Neural cell (in vitro differentiated cells): ENCODE data around the gene CLCNKA. TPM values are rescaled to one million over a fixed set of nuclear protein-coding genes. Genes with fewer than 3 reads are reported as not detected.
"Not testable (repeated sequence)": the region's sequence is repeated elsewhere in the genome, so short reads cannot be mapped to it uniquely, and the experiment has no call there.

ENCODE experiments used
- H2AFZ ChIP-seq: fragments of 200-600, 300-800 bp; sonication (generic), shearing (Covaris generic); 2 replicates; pipeline ENCODE4 v1.6.0; 2014; ENCODE audit warnings: low read depth, mild to moderate bottlenecking, antibody characterized with exemption, low read length, moderate library complexity
- H3F3A ChIP-seq: fragments of 200-600 bp; shearing (Covaris generic); 2 replicates; pipeline ENCODE4 v1.6.1; 2016; ENCODE audit warnings: mild to moderate bottlenecking, moderate library complexity, mixed read lengths, antibody characterized with exemption, low read length; ENCODE audit not compliant: insufficient read depth, poor library complexity, severe bottlenecking
- H3K27ac ChIP-seq: fragments of 200-600, 300-800 bp; sonication (generic), shearing (Covaris generic); 2 replicates; pipeline ENCODE4 v1.5.1; 2014; ENCODE audit warnings: mild to moderate bottlenecking, low read length, moderate library complexity
- H3K27me3 ChIP-seq: fragments of 300-800, 200-600 bp; sonication (generic), shearing (Covaris generic); 2 replicates; pipeline ENCODE4 v1.6.0; 2014; ENCODE audit warnings: mild to moderate bottlenecking, low read depth, low read length, moderate library complexity; ENCODE audit not compliant: insufficient read depth
- H3K36me3 ChIP-seq: fragments of 300-800, 200-600 bp; sonication (generic), shearing (Covaris generic); 2 replicates; pipeline ENCODE4 v1.5.1; 2014; ENCODE audit warnings: mild to moderate bottlenecking, antibody characterized with exemption, low read length, moderate library complexity; ENCODE audit not compliant: insufficient read depth
- H3K4me2 ChIP-seq: fragments of 300-800, 200-600 bp; sonication (generic), shearing (Covaris generic); 2 replicates; pipeline ENCODE4 v1.6.0; 2014; ENCODE audit warnings: mild to moderate bottlenecking, low read length
- H3K4me3 ChIP-seq: fragments of 300-800, 200-600 bp; sonication (generic), shearing (Covaris generic); 2 replicates; pipeline ENCODE4 v1.5.1; 2014; ENCODE audit warnings: mild to moderate bottlenecking, low read length, moderate library complexity
- H3K79me2 ChIP-seq: fragments of 200-600 bp; shearing (Covaris generic); replicated peaks from 2 replicates; pipeline ENCODE4 v1.6.0; 2014; ENCODE audit warnings: mild to moderate bottlenecking, low read length, moderate library complexity; ENCODE audit not compliant: insufficient read depth
- H3K9ac ChIP-seq: fragments of 300-800, 200-600 bp; sonication (generic), shearing (Covaris generic); 2 replicates; pipeline ENCODE4 v1.6.1; 2016; ENCODE audit warnings: mild to moderate bottlenecking, low read length, mixed read lengths
- H3K9me2 ChIP-seq: fragments of 200-600 bp; shearing (Covaris generic); 2 replicates; pipeline ENCODE4 v1.6.1; 2016; ENCODE audit warnings: mild to moderate bottlenecking, low read length, mixed read lengths; ENCODE audit not compliant: insufficient read depth
- H3K9me3 ChIP-seq: fragments of 200-600, 300-800 bp; sonication (generic), shearing (Covaris generic); 2 replicates; pipeline ENCODE4 v1.6.1; 2016; ENCODE audit warnings: mild to moderate bottlenecking, mixed run types, low read length, moderate library complexity, mixed read lengths
- H4K20me1 ChIP-seq: fragments of 200-600 bp; shearing (Covaris generic); 2 replicates; pipeline ENCODE4 v1.6.1; 2016; ENCODE audit warnings: mild to moderate bottlenecking, mixed run types; ENCODE audit not compliant: insufficient read depth
- EP300 ChIP-seq: fragments of 450-650 bp; conservative IDR thresholded peaks from 2 replicates; pipeline ENCODE4 v1.6.1; 2014; ENCODE audit warnings: antibody characterized with exemption, mild to moderate bottlenecking, moderate library complexity; ENCODE audit not compliant: poor library complexity, severe bottlenecking
- EZH2 ChIP-seq: fragments of 200-600, 300-800 bp; shearing (Covaris generic), sonication (generic); IDR thresholded peaks from 2 replicates; pipeline ENCODE4 v1.6.1; 2014; ENCODE audit warnings: antibody characterized with exemption, low read length, borderline replicate concordance, mild to moderate bottlenecking; ENCODE audit not compliant: insufficient read depth, poor library complexity, severe bottlenecking
- MXI1 ChIP-seq: fragments of 450-650 bp; conservative IDR thresholded peaks from 2 replicates; pipeline ENCODE4 v1.6.1; 2014; ENCODE audit warnings: antibody characterized with exemption, mild to moderate bottlenecking; ENCODE audit not compliant: poor library complexity, severe bottlenecking
- POLR2AphosphoS5 ChIP-seq: IDR thresholded peaks from 2 replicates; pipeline ENCODE4 v1.6.1; 2012
- RAD21 ChIP-seq: fragments of 450-650 bp; conservative IDR thresholded peaks from 2 replicates; pipeline ENCODE4 v1.6.1; 2014; ENCODE audit warnings: antibody characterized with exemption, mild to moderate bottlenecking, moderate library complexity
- SMC3 ChIP-seq: fragments of 450-650 bp; conservative IDR thresholded peaks from 2 replicates; pipeline ENCODE4 v1.6.1; 2014; ENCODE audit warnings: antibody characterized with exemption, mild to moderate bottlenecking, moderate library complexity; ENCODE audit not compliant: poor library complexity
- TAF1 ChIP-seq: IDR thresholded peaks from 2 replicates; pipeline ENCODE4 v1.6.1; 2012; ENCODE audit warnings: low read depth
- polyA plus RNA-seq: library from polyadenylated mRNA; depleted of rRNA; stranded (reverse); fragments of >200 nt; gene quantifications from 2 replicates; pipeline ENCODE4 v1.2.3, GENCODE V29; 2014
- TF ChIP-seq, protein P1 (sequence below): fragments of 450-650 bp; IDR thresholded peaks from 2 replicates; pipeline ENCODE4 v1.5.1; 2014; ENCODE audit warnings: antibody characterized with exemption, mild to moderate bottlenecking, moderate library complexity; ENCODE audit not compliant: poor library complexity, severe bottlenecking
- TF ChIP-seq, protein P2 (sequence below): IDR thresholded peaks from 2 replicates; pipeline ENCODE4 v1.6.1; 2012; ENCODE audit warnings: borderline replicate concordance

Gene CLCNKA
- polyA plus RNA-seq, 1 donor from 2014 or later = not detected

DNA sequence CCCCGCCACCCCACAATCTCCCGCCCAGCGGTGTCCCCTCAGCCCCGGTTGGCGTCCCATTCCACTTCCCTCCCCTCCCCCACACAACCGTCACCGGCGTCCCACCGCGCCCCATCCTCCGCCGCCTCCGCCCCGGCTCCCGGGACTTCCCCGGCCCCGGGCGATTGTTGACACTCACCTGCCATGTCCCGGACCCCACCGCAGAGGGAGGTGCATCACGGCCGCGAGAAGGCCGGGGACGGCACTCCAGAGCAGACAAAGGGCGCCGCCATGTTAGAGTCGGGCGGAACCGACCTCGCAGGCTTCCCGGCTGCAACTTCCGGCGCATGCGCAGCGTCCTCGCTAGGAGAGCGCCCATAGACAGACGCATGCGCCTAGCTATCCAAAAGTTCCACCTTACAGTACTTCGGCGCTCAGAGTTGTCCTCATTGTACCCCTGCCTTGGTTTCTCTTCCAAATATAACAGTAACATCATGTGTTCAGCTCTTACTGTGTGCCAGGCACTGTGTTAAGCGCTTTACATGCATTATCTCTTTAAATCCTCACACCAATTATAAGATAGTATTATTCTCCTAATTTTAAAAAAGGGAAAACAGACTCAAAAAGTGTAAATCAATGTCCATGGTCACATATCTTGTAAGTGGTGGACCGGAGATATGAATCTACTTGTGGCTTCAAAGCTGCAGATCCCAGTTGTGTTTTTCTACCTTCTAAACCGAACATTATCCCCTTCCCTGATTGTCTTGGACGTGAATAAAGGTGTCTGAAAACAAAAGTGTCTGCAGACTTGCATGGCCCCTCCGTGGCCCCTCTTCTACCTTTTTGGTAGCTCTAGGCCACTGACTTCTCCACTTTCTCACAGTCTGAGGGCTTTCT is 45.8 kb upstream of the CLCNKA start, which contains the start of gene ZBTB17:
Gene ZBTB17 (minus strand): TSS at position 297 of the 876 bp plus-strand sequence. CDS start 27,606 bp downstream, outside the sequence.
- H4K20me1 ChIP-seq = no peaks in the 10 kb centered on the region
- no peaks in the 10 kb centered on the region for H3F3A ChIP-seq
- no peaks in the 10 kb centered on the region for H3K27me3 ChIP-seq
- H3K4me3 ChIP-seq = peak within 1 kb of the TSS; percentile 73
- H3K79me2 ChIP-seq = peaks cover 29% of the 10 kb centered on the region
- H3K9me3 ChIP-seq = no peaks in the 10 kb centered on the region
- peak within 1 kb of the TSS; percentile 99 for H3K4me2 ChIP-seq
- no peaks in the 10 kb centered on the region for H3K9me2 ChIP-seq
- TF ChIP-seq, protein P1, sequence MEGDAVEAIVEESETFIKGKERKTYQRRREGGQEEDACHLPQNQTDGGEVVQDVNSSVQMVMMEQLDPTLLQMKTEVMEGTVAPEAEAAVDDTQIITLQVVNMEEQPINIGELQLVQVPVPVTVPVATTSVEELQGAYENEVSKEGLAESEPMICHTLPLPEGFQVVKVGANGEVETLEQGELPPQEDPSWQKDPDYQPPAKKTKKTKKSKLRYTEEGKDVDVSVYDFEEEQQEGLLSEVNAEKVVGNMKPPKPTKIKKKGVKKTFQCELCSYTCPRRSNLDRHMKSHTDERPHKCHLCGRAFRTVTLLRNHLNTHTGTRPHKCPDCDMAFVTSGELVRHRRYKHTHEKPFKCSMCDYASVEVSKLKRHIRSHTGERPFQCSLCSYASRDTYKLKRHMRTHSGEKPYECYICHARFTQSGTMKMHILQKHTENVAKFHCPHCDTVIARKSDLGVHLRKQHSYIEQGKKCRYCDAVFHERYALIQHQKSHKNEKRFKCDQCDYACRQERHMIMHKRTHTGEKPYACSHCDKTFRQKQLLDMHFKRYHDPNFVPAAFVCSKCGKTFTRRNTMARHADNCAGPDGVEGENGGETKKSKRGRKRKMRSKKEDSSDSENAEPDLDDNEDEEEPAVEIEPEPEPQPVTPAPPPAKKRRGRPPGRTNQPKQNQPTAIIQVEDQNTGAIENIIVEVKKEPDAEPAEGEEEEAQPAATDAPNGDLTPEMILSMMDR = no peak
- TF ChIP-seq, protein P2, sequence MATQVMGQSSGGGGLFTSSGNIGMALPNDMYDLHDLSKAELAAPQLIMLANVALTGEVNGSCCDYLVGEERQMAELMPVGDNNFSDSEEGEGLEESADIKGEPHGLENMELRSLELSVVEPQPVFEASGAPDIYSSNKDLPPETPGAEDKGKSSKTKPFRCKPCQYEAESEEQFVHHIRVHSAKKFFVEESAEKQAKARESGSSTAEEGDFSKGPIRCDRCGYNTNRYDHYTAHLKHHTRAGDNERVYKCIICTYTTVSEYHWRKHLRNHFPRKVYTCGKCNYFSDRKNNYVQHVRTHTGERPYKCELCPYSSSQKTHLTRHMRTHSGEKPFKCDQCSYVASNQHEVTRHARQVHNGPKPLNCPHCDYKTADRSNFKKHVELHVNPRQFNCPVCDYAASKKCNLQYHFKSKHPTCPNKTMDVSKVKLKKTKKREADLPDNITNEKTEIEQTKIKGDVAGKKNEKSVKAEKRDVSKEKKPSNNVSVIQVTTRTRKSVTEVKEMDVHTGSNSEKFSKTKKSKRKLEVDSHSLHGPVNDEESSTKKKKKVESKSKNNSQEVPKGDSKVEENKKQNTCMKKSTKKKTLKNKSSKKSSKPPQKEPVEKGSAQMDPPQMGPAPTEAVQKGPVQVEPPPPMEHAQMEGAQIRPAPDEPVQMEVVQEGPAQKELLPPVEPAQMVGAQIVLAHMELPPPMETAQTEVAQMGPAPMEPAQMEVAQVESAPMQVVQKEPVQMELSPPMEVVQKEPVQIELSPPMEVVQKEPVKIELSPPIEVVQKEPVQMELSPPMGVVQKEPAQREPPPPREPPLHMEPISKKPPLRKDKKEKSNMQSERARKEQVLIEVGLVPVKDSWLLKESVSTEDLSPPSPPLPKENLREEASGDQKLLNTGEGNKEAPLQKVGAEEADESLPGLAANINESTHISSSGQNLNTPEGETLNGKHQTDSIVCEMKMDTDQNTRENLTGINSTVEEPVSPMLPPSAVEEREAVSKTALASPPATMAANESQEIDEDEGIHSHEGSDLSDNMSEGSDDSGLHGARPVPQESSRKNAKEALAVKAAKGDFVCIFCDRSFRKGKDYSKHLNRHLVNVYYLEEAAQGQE = no peak
- TF ChIP-seq EZH2 (no peak), POLR2AphosphoS5 (peak; percentile 96), MXI1 (peak; percentile 79), RAD21 (no peak), SMC3 (no peak), EP300 (peak; percentile 56), TAF1 (peak; percentile 85)
- peak within 1 kb of the TSS; percentile 95 for H3K27ac ChIP-seq
- peaks cover 12% of the 10 kb centered on the region for H3K36me3 ChIP-seq
- H3K9ac ChIP-seq = peak within 1 kb of the TSS; percentile 96
- H2AFZ ChIP-seq = peak within 1 kb of the TSS; percentile 92

DNA sequence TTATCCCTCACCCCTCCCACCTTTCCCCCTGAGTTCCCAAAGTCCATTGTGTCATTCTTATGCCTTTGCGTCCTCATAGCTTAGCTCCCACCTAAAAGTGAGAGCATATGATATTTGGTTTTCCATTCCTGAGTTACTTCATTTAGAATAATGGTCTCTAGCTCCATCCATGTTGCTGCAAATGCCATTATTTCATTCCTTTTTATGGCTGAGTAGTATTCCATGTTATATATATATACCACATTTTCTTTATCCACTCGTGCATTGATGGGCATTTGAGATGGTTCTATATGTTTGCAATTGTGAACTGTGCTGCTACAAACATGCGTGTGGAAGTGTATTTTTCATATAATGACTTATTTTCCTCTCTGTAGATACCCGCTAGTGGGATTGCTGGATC is 43.9 kb upstream of the CLCNKA start:
- not testable (repeated sequence) for H3K4me2 ChIP-seq, H3K27me3 ChIP-seq, H3F3A ChIP-seq, H4K20me1 ChIP-seq, H3K36me3 ChIP-seq, H3K9me3 ChIP-seq, H3K4me3 ChIP-seq, H3K9me2 ChIP-seq, H2AFZ ChIP-seq, H3K9ac ChIP-seq, H3K27ac ChIP-seq
- peaks cover 20% of the 10 kb centered on the region for H3K79me2 ChIP-seq
